Hematopoietic multipotent progenitor cell treated with erythropoietin and hydrocortisone succinate and interleukin-3 and kit ligand, for 6 days (in vitro differentiated cells): ENCODE measurements around the gene MACF1.
A peak's percentile ranks its signal among the peaks of the same experiment; 100 is the strongest.

Experiments used
- DNase-seq: peaks from one replicate; pipeline ENCODE4 v3.0.0-alpha.2; 2015

MACF1 gene

GRCh38 chr1:39268112-39268581, 63.7 kb downstream of the MACF1 start:
- DNase-seq, result peak; percentile 41

DNA sequence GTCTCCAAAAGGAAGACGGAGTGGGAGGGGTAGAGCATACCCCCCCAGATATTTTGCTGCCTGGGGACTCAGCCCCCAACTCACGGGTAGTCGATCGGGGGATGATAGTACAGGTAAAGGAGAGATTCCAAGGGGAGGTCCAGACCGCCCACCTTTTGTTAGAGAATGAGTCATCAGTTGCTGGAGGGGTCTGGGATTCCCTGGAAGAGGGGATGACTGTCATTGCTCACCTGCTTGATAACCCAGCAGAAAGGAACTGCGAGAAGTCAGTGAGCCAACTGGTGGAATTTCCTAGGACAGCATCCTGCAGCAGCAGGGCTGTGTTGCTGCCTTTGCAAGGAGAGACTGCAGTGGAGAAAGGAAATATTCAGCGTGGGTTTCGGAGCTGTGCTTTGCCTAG, 64.4 kb downstream of the MACF1 start:
- no peak for DNase-seq

GRCh38 chr1:39269349-39269748, 64.9 kb downstream of the MACF1 start:
- no peak for DNase-seq

GRCh38 chr1:39269791-39270342, 65.4 kb downstream of the MACF1 start:
- peak; percentile 28 for DNase-seq

DNA sequence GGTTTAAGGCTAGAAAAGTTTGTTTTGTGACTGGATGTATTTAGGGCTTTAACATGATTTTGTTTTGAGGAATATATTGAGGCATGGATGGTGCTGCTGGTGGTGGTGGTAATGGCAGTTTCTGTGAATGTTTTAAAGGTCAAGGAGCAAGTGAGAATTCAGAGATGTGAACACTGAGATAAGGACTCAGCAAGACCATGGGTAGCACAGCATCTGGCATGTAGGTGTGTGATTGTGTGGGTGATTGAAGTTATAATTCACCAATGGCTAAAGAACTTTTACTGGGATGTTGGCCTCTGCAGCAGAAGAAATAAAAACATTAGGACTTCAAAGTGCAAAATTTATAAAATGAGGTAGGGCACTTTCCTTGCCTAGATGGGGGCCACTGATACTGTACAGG, 65.9 kb downstream of the MACF1 start:
- DNase-seq, result no peak

GRCh38 chr1:39272027-39272797, 67.7 kb downstream of the MACF1 start:
- peak; percentile 43 for DNase-seq

DNA sequence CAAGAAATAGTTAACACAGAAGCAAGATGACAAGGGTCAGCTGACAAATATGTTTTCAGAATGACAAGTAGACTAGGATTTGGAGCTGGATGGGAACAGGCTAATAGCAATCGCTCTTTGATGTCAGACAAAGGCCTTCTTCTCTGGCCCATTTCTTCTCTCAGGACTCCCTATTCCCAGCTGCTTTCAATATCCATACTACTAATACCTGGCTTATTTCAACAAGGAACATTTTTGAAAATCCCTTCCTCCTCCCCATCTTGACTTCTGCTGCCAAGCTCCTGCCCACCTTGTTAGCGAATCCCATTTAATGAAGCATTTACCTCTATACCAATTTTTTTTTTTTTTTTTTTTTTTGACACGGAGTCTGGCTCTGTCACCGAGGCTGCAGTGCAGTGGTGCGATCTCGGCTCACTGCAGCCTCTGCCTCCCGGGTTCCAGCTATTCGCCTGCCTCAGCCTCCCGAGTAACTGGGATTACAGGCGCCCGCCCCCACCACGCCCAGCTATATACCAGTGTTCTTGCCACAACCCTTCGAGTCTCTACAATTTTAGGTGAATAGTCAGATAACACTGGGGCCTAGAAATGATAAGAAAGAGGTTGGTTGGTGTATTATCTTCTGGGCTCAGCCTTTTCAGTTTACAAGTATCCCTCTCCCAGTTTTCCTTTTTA, 68.4 kb downstream of the MACF1 start:
- DNase-seq, result peak; percentile 61

DNA sequence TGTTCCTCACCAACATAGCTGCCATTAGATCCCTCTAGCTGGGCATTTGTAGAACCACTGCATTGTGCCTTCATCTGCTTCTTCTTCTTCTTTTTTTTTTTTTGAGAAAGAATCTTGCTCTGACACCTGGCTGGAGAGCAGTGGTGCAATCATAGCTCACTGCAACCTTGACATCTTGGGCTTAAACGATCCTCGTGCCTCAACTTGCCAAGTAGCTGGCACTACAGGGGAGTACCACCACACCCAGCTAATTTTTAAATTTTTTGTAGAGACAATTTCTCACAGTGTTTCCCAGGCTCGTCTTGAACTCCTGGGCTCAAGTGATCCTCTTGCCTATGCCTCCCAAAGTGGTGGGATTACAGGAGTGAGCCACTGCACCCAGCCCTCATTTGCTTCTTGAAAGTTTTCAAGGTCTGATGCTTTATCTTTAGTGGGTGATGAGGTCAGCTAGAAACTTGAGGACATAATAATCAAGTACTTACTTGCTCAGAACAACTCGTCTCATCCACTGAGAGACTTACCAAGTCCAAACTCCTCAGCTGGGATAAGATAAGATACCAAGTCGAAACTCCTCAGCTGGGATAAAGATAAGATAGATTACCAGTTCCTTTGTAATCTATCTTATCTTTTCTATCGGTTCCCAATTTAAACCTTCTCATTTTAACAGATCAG, 71.5 kb downstream of the MACF1 start:
- DNase-seq, result peak; percentile 24

GRCh38 chr1:39277879-39278278, 73.4 kb downstream of the MACF1 start:
- DNase-seq, result no peak

- no peak for DNase-seq
Measured at GRCh38 chr1:39282537-39283216, 78.2 kb downstream of the MACF1 start.

GRCh38 chr1:39283858-39284257, 79.4 kb downstream of the MACF1 start:
- no peak for DNase-seq

DNA sequence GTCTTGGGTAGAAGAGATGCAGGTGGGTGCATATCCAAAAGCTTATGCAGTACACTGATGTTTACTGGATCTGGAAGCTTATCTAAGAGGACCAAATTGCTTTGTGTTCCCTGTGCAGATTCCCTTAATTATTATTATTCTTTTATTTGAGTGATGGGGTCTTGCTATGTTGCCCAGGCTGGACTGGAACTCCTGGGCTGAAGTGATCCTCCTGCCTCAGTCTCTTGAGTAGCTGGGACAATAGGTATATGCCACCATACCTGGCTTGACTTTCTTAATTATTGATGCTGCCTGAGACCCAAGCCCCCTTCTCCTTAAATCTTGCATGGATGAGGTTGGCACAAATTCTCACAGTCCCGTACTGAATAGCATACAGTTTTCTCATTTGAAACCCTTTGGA, 83.0 kb downstream of the MACF1 start:
- DNase-seq, result no peak

- no peak for DNase-seq
Measured at GRCh38 chr1:39288735-39289465, 84.4 kb downstream of the MACF1 start.

DNA sequence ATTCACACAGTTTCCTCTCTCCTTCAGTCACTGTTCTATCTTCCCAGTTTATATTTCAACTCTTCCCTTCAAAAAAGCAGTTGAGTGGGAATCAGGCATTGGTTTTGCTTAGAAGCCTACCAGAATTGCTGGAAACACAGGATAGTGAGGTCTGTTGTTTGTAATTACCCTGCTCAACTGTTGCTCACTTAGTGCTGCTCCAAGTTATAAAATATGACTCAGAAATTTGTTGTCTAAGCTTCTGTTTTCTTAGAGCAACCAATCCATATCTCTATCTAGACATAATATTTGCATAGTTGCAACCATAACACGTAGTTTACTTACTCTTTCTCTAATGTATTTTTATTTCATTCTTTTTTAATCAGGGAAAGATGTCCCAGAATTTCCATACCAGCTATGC, 87.9 kb downstream of the MACF1 start:
- no peak for DNase-seq

DNA sequence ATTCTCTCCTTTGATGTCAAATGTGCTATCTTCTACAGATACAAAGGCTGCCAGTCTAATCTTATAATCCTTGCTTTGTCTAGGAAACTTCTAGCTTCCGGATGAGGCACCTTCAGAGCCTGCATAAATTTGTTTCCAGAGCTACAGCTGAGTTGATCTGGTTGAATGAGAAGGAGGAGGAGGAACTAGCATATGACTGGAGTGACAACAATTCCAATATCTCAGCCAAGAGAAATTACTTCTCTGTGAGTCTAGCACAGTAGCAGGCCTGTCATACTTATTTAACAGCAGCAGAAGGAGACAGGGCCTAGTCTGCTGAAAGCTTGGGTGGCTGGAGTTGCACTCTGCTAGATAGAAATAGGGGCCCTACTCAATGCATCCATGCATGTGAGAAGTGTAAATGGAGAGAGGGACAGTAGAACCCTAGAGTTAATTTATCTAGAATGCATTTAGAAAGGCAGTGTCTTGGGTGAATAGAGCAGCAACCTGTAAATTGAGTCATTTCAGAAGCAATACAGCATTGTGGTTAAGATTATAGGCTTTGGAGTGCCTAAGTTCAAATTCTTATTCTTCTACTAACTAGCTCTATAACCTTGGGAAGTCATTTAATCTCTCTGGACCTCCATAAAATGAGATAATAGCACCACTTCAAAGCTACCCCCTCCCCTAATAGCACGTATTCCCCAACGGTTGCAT, 89.0 kb downstream of the MACF1 start:
- no peak for DNase-seq

DNA sequence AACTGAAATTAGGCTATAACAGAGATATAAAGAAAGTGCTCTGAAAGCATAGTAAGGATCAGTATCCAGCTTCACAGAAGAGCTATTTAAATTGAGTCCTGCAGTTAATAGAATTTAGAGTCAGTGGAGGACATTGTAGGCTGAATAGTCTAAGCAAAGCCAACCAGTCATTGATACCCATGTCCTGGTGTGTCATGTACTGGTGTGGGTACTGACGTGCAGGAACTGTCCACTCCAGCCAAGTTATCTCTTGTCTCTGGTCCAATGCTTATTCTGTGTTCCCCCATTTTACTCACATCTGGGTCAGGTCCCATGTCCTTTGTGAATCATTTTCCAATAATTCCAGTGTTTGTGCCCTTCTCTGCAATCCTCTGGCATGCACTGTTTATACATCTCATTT, 90.0 kb downstream of the MACF1 start:
- no peak for DNase-seq

- no peak for DNase-seq
Measured at GRCh38 chr1:39295901-39296300, 91.4 kb downstream of the MACF1 start.

- no peak for DNase-seq
Measured at GRCh38 chr1:39297551-39297950, 93.1 kb downstream of the MACF1 start.

DNA sequence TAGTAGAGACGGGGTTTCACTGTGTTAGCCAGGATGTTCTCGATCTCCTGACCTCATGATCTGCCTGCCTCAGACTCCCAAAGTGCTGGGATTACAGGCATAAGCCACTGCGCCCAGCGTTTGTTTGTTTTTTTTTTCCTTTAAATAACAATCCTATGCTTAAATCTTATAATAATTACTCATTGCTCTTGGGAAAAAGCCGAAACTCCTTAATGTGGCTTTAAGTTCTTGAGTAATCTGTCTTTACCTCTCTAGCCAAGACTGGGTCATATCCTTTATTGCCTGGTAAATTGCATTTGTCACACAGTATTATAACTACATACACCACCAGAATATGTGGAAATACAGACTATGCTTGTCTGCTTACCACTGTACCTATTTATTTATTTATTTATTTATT, 97.1 kb downstream of the MACF1 start:
- DNase-seq, result no peak

- no peak for DNase-seq
Measured at GRCh38 chr1:39305555-39305954, 101.1 kb downstream of the MACF1 start.

DNA sequence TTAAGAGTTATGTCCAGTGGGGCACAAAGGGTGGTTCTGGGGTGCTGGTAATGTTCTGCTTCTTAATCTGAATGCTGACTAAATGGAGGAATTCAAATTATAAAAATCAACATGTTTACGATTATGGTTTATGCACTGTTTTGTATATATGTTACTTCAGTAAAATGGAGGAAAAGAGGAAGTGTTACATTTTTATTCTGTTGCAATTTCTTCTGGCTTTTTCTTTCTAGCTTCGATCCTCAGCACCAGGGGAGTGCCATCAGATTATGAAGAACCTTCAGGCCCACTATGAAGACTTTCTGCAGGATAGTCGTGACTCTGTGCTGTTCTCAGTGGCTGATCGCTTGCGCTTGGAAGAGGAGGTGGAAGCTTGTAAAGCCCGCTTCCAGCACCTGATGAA, 105.5 kb downstream of the MACF1 start:
- peak; percentile 32 for DNase-seq

GRCh38 chr1:39310691-39311090, 106.2 kb downstream of the MACF1 start:
- DNase-seq, result no peak
